Vagina (tissue), 2 donors: ENCODE results near the gene AMOTL1.

Source experiments
- POLR2A ChIP-seq, 2 donors: fragments of 450-650 bp; IDR thresholded peaks; one replicate each; pipeline ENCODE4 v1.6.1; 2017; ENCODE audit warnings: antibody characterized with exemption in 2 of 2, mild to moderate bottlenecking in 2 of 2, moderate library complexity in 2 of 2
- POLR2AphosphoS5 ChIP-seq, 2 donors: sonication (generic); formaldehyde crosslinking; IDR thresholded peaks; one replicate each; pipeline ENCODE4 v1.9.0; 2017; ENCODE audit warnings: antibody characterized with exemption in 2 of 2, mild to moderate bottlenecking in 2 of 2, low read depth in 1 of 2; ENCODE audit not compliant: insufficient read depth in 1 of 2
- TF ChIP-seq, protein P1 (sequence below), 3 experiments: fragments of 450-650 bp in 2 of 3; fragments of 200-600 bp in 1 of 3; sonication (generic) in 1 of 3; IDR thresholded peaks; one replicate each; pipeline ENCODE4 v1.5.1; 2017 to 2019; ENCODE audit warnings: antibody characterized with exemption in 3 of 3, mild to moderate bottlenecking in 2 of 3, moderate library complexity in 2 of 3

DNA sequence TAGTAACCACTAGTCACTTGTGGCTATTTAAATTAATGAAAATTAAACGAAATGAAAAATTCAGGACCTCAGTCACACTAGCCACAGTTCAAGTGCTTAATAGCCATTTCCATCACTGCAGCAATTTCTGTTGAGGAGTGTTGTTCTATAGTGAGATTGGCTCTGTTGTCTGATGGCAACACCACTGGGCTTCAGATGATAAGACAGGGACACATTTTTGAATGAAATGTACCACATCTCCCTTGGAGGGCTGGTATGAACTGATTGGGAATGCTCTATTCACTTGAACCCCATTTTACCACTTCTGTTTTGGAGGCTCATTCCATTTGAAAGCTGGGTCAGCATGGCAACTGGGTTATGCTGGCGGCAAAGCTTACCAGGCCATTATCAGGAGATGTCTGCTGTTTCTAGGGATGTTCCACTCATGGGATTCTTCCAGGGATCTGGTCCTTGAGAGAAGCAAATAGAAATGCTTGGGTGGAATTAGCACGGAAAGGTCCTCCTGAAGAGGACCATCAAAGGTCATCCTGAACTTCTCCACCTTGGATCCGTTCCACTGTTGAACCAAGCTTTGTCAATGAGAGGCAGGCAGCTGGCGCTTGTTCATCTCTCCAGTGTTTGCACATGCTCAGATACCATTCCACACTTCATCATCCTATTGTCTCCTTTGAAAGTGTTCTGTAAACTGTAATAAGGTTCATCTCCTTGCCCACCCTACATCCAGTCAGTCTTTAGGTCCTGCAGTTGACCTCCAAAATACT is 7.6 kb downstream of the AMOTL1 start:
- TF ChIP-seq, protein P1, sequence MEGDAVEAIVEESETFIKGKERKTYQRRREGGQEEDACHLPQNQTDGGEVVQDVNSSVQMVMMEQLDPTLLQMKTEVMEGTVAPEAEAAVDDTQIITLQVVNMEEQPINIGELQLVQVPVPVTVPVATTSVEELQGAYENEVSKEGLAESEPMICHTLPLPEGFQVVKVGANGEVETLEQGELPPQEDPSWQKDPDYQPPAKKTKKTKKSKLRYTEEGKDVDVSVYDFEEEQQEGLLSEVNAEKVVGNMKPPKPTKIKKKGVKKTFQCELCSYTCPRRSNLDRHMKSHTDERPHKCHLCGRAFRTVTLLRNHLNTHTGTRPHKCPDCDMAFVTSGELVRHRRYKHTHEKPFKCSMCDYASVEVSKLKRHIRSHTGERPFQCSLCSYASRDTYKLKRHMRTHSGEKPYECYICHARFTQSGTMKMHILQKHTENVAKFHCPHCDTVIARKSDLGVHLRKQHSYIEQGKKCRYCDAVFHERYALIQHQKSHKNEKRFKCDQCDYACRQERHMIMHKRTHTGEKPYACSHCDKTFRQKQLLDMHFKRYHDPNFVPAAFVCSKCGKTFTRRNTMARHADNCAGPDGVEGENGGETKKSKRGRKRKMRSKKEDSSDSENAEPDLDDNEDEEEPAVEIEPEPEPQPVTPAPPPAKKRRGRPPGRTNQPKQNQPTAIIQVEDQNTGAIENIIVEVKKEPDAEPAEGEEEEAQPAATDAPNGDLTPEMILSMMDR (IDR thresholded peaks at IDR 0.05) = no peak
- TF ChIP-seq POLR2AphosphoS5 (IDR thresholded peaks at IDR 0.05; ENCODE audit: insufficient read depth in 1 of 2, low read depth in 1 of 2) = no peak
- TF ChIP-seq POLR2A (IDR thresholded peaks at IDR 0.05) = no peak
